DND-41 (cell line): ENCODE data around the gene GCN1.

Experiments
- CTCF ChIP-seq: IDR thresholded peaks from 2 replicates; pipeline ENCODE4 v1.5.1; 2012; ENCODE audit warnings: borderline replicate concordance, low read length, moderate library complexity, mild to moderate bottlenecking; ENCODE audit not compliant: poor library complexity, severe bottlenecking; ENCODE audit errors: extremely low read depth
- EZH2 ChIP-seq: IDR thresholded peaks from 3 replicates; pipeline ENCODE4 v1.6.1; 2012; ENCODE audit warnings: borderline replicate concordance, low read depth, mild to moderate bottlenecking, moderate library complexity, low read length, inconsistent platforms; ENCODE audit not compliant: severe bottlenecking

GRCh38 chr12:120224304-120225199, 30.0 kb upstream of the GCN1 start:
- no peak for TF ChIP-seq CTCF
- no peak for TF ChIP-seq EZH2
